HepG2 (cell line): ENCODE results near the gene TRIO. TPM values are rescaled to one million over a fixed set of nuclear protein-coding genes. Genes with fewer than 3 reads are reported as not detected.

Experiments
- ATAC-seq: fragments of 200-7000 bp; cut with Tn5 transposase; 3 replicates; pipeline ENCODE4 v1.9.1; 2020; ENCODE audit warnings: mild to moderate bottlenecking, moderate library complexity
- BruUV-seq: library from RNA; stranded (reverse); fragments of 400-500 nt; replicated peaks from 2 replicates; lab custom pipeline; 2021; lab: Mats Ljungman, UMichigan
- CTCF ChIA-PET: fragments of 300-600 bp; formaldehyde crosslinking; extraction: SDS; loops from one replicate; lab custom pipeline; 2021; ENCODE audit warnings: low total read pairs, inconsistent platforms, low intra/inter-chr PET ratio; lab: Yijun Ruan, JAX
- POLR2A ChIA-PET: fragments of 350-600 bp; sonication (Branson Sonifier 250); formaldehyde crosslinking; loops from one replicate; lab custom pipeline; 2020; ENCODE audit warnings: antibody characterized with exemption, inconsistent platforms; lab: Yijun Ruan, JAX
- DNase-seq: peaks from one replicate; pipeline ENCODE4 v3.0.0-alpha.2; 2015; ENCODE audit warnings: low spot score
- FAIRE-seq: peaks from 3 replicates; lab custom pipeline; 2011; peaks lifted over from hg19 to GRCh38; lab: Jason Lieb, UNC
- H2AFZ ChIP-seq: one replicate; pipeline ENCODE4 v1.6.1; 2011; ENCODE audit warnings: low read length, inconsistent platforms
- H3K27ac ChIP-seq: fragments of 300-600 bp; 3 replicates; pipeline ENCODE4 v1.8.0; 2011; ENCODE audit warnings: mixed run types, mild to moderate bottlenecking, mixed read lengths, low read length, inconsistent platforms; ENCODE audit not compliant: insufficient read depth; ENCODE audit errors: extremely low read length
- H3K27me3 ChIP-seq, 2 experiments: fragments of 200-600 bp in 1 of 2; 2 replicates in 1 of 2; 3 replicates in 1 of 2; pipeline versions ENCODE4 v1.6.0 to v1.8.0; 2011; ENCODE audit warnings: low read length in 2 of 2, mild to moderate bottlenecking in 2 of 2, moderate library complexity in 2 of 2, inconsistent platforms in 1 of 2; ENCODE audit not compliant: insufficient read depth in 2 of 2, control insufficient read depth in 1 of 2
- H3K36me3 ChIP-seq, 2 experiments: fragments of 200-600 bp in 1 of 2; replicated peaks in 1 of 2; 2 replicates in 1 of 2; 3 replicates in 1 of 2; pipeline versions ENCODE4 v1.5.1 to v1.8.0; 2011; ENCODE audit warnings: low read length in 2 of 2, inconsistent platforms in 1 of 2; ENCODE audit not compliant: insufficient read depth in 2 of 2, control insufficient read depth in 1 of 2
- H3K4me1 ChIP-seq: 2 replicates; pipeline ENCODE4 v1.5.1; 2012; ENCODE audit warnings: low read length, inconsistent platforms; ENCODE audit not compliant: insufficient read depth
- H3K4me2 ChIP-seq: 2 replicates; pipeline ENCODE4 v1.6.0; 2011; ENCODE audit warnings: low read depth, low read length, inconsistent platforms
- H3K4me3 ChIP-seq, 3 experiments: fragments of 200-600 bp in 1 of 3; sonication (generic), shearing (Covaris generic) in 1 of 3; replicated peaks in 1 of 3; 2 replicates each; pipeline ENCODE4 v1.5.1; 2011 to 2016; ENCODE audit warnings: low read length in 3 of 3, inconsistent platforms in 2 of 3, low read depth in 2 of 3, mild to moderate bottlenecking in 2 of 3, control low read depth in 1 of 3, mixed read lengths in 1 of 3; ENCODE audit not compliant: insufficient read depth in 1 of 3
- H3K79me2 ChIP-seq: one replicate; pipeline ENCODE4 v1.6.1; 2011; ENCODE audit warnings: low read length, inconsistent platforms; ENCODE audit not compliant: insufficient read depth
- H3K9ac ChIP-seq: 2 replicates; pipeline ENCODE4 v1.6.0; 2011; ENCODE audit warnings: mild to moderate bottlenecking, low read depth, low read length, inconsistent platforms; ENCODE audit not compliant: insufficient read depth
- H3K9me3 ChIP-seq: 2 replicates; pipeline ENCODE4 v1.5.1; 2012; ENCODE audit warnings: mild to moderate bottlenecking, low read length
- H4K20me1 ChIP-seq: 2 replicates; pipeline ENCODE4 v1.6.0; 2011; ENCODE audit warnings: inconsistent platforms, mild to moderate bottlenecking, low read length, moderate library complexity; ENCODE audit not compliant: insufficient read depth
- CC2D1A ChIP-seq: sonication (generic); formaldehyde crosslinking; IDR thresholded peaks from 2 replicates; pipeline ENCODE4 v1.8.1; 2023; ENCODE audit warnings: mild to moderate bottlenecking, missing genetic modification reagents
- FOSL1 ChIP-seq: sonication (generic); formaldehyde crosslinking; IDR thresholded peaks from 2 replicates; pipeline ENCODE4 v1.9.0; 2021; ENCODE audit warnings: missing genetic modification reagents, borderline replicate concordance
- GATAD2A ChIP-seq: IDR thresholded peaks from 2 replicates; pipeline ENCODE4 v1.6.1; 2016
- HBP1 ChIP-seq: IDR thresholded peaks from 2 replicates; pipeline ENCODE4 v1.6.1; 2016; ENCODE audit warnings: low read depth, control low read depth
- HDAC2 ChIP-seq: sonication (generic); formaldehyde crosslinking; IDR thresholded peaks from 2 replicates; pipeline ENCODE4 v1.4.0; 2020; ENCODE audit warnings: missing genetic modification reagents
- HOXA3 ChIP-seq: sonication (generic); formaldehyde crosslinking; IDR thresholded peaks from 2 replicates; pipeline ENCODE4 v1.5.0; 2020; ENCODE audit warnings: missing genetic modification reagents
- KDM5A ChIP-seq: fragments of 200-600 bp; sonication (generic); IDR thresholded peaks from 2 replicates; pipeline ENCODE4 v1.7.0; 2018; ENCODE audit warnings: antibody characterized with exemption, mild to moderate bottlenecking, low read length, borderline replicate concordance
- MEIS2 ChIP-seq: sonication (generic); formaldehyde crosslinking; IDR thresholded peaks from 2 replicates; pipeline ENCODE4 v1.9.0; 2021; ENCODE audit warnings: mild to moderate bottlenecking, missing genetic modification reagents
- RARA ChIP-seq: IDR thresholded peaks from 2 replicates; pipeline ENCODE4 v1.6.1; 2016; ENCODE audit warnings: missing genetic modification reagents, missing compliant biosample characterization
- U2AF2 ChIP-seq: fragments of 200-400 bp; formaldehyde crosslinking; IDR thresholded peaks from 2 replicates; pipeline ENCODE4 v1.6.1; 2017; ENCODE audit warnings: low read depth, mild to moderate bottlenecking, low read length
- ZNF687 ChIP-seq: sonication (generic); formaldehyde crosslinking; IDR thresholded peaks from 2 replicates; pipeline ENCODE4 v1.5.1; 2020; ENCODE audit warnings: mild to moderate bottlenecking, missing genetic modification reagents, moderate library complexity
- ZSCAN25 ChIP-seq: sonication (generic); formaldehyde crosslinking; IDR thresholded peaks from 2 replicates; pipeline ENCODE4 v1.8.0; 2022; ENCODE audit warnings: mild to moderate bottlenecking, missing genetic modification reagents
- WGBS: methylation state at CpG from one replicate; pipeline ENCODE4 v1.1.6; 2017; ENCODE audit warnings: low lambda C conversion rate; 5-methylcytosine and 5-hydroxymethylcytosine counted together
- in situ Hi-C: cut with HindIII; loops from 2 replicates; pipeline ENCODE4 v1.10.0; 2017; ENCODE audit warnings: low pct_unique_long_range_greater_than_20kb; ENCODE audit not compliant: extremely low pct_ligation_motif_present
- intact Hi-C: fragments of 100-400 bp; cut with micrococcal nuclease; formaldehyde crosslinking; loops from one replicate; pipeline ENCODE4 v1.10.0; 2022; ENCODE audit not compliant: unreplicated experiment
- polyA plus RNA-seq, 8 experiments: library from polyadenylated mRNA; depleted of rRNA in 3 of 8; stranded (reverse) in 7 of 8; unstranded in 1 of 8; fragments of >200 nt; fragmentation: Illumina TruSeq in 4 of 8; extraction: Trizol in 4 of 8; gene quantifications; 2 replicates each; pipeline versions ENCODE4 v1.2.1 to v1.2.3, GENCODE V29; 2011 to 2016; ENCODE audit warnings: low read depth in 4 of 8, missing spikeins in 1 of 8, mixed read lengths in 1 of 8; ENCODE audit not compliant: insufficient read depth in 1 of 8
- total RNA-seq, 5 experiments: library from RNA; depleted of rRNA; stranded (reverse); fragments of >200 nt; fragmentation: Illumina TruSeq; extraction: Trizol; gene quantifications; 2 replicates each; pipeline ENCODE4 v1.2.3, GENCODE V29; 2016; ENCODE audit warnings: low read depth in 1 of 5

TRIO gene
- total and polyA plus RNA-seq, 2 of the 13 experiments (the other 11 are each of a cell fraction or from before 2014, with no cell fraction given): 45.2 to 45.9 TPM

GRCh38 chr5:14207428-14207827 is 64.3 kb downstream of the TRIO start (continued):
- TF ChIP-seq ZNF687 (peak; percentile 41; the same call in 1 of the 2 replicates), HOXA3 (peak; percentile 60; the same call in 1 of the 2 replicates), HDAC2 (CRISPR knock-in tag) (peak; percentile 69)

GRCh38 chr5:14208071-14209021 is 65.2 kb downstream of the TRIO start:
- no peaks in the 10 kb centered on the region for H3K27me3 ChIP-seq
- H3K36me3 ChIP-seq: no peaks in the 10 kb centered on the region
- peaks cover 96% of the 10 kb centered on the region for H3K4me1 ChIP-seq
- FAIRE-seq: peak; percentile 96
- H3K4me3 ChIP-seq: peak overlapping the region; percentile 19 to 53 (median 41); a peak in 4 of 6 replicates
- peak overlapping the region; percentile 46 for H3K9ac ChIP-seq
- DNase-seq: peak; percentile 91
- CTCF ChIA-PET: no interaction called here
- WGBS: 16% methylated on average over 8 of the region's 8 CpGs
- no TSS peak for BruUV-seq
- peaks cover 91% of the 10 kb centered on the region for H3K79me2 ChIP-seq
- no peaks in the 10 kb centered on the region for H3K9me3 ChIP-seq
- H2AFZ ChIP-seq: no peak overlapping the region
- in situ Hi-C loops: no loop called here
- peak; percentile 88 for ATAC-seq
- POLR2A ChIA-PET: interaction anchor here (0.9 to 1.1 kb wide), 5 partner anchors 11 to 60 kb away, joined by 3 to 17 read pairs (median 3); no protein-coding TSS in a partner anchor
- H3K27ac ChIP-seq: peak overlapping the region; percentile 76
- intact Hi-C loops: loop anchor here (1.0 to 5.0 kb wide), 2 partner anchors 36 to 59 kb away; no protein-coding TSS in a partner anchor
- no peaks in the 10 kb centered on the region; the same call in 1 of the 2 replicates for H4K20me1 ChIP-seq
- H3K4me2 ChIP-seq: peak overlapping the region; percentile 81
- TF ChIP-seq MEIS2 (CRISPR knock-in tag) (peak; percentile 50; the same call in 1 of the 2 replicates), ZSCAN25 (CRISPR knock-in tag) (no peak), U2AF2 (no peak), FOSL1 (no peak), GATAD2A (CRISPR knock-in tag) (peak; percentile 88), CC2D1A (CRISPR knock-in tag) (no peak), KDM5A (no peak), RARA (CRISPR knock-in tag) (peak; percentile 50; the same call in 1 of the 2 replicates), HBP1 (CRISPR knock-in tag) (no peak)
